Loucy (cell line): ENCODE measurements around the gene FAM168A.

Experiments used
- CTCF ChIP-seq: fragments of 200-600 bp; sonication (generic); conservative IDR thresholded peaks from 2 replicates; pipeline ENCODE4 v1.5.1; 2014; ENCODE audit warnings: mild to moderate bottlenecking, antibody characterized with exemption, low read length
- EZH2phosphoT487 ChIP-seq: fragments of 200-600 bp; IDR thresholded peaks from 2 replicates; pipeline ENCODE4 v1.6.1; 2018; ENCODE audit warnings: antibody characterized with exemption, mild to moderate bottlenecking, moderate library complexity, borderline replicate concordance

GRCh38 chr11:73519266-73519665, 78.6 kb downstream of the FAM168A start:
- TF ChIP-seq CTCF (no peak), EZH2phosphoT487 (no peak)
